ENCODE results near the gene SPRR2B.
"Not testable (repeated sequence)": the region's sequence is repeated elsewhere in the genome, so short reads cannot be mapped to it uniquely, and the experiment has no call there.

Gene SPRR2B

GRCh38 chr1:153071511-153071910 is at the start of gene SPRR2B:
TSS of gene SPRR2B (minus strand) at chr1:153071611. CDS start at chr1:153070839, 772 bp downstream.
- DNase-seq = no peak

- DNase-seq = no peak
Observed at GRCh38 chr1:153120945-153121344, 49.5 kb upstream of the SPRR2B start.

GRCh38 chr1:153119491-153119971 is 48.1 kb upstream of the SPRR2B start:
- no peak for DNase-seq

GRCh38 chr1:153115264-153115663 is 43.9 kb upstream of the SPRR2B start:
- not testable (repeated sequence) for DNase-seq

- DNase-seq = no peak
Observed at GRCh38 chr1:153113416-153113815, 42.0 kb upstream of the SPRR2B start, which contains the start of gene SPRR2F. TSS of gene SPRR2F (minus strand) at chr1:153113516. CDS start at chr1:153112733, 783 bp downstream.

GRCh38 chr1:153112454-153112853 is 41.0 kb upstream of the SPRR2B start:
- not testable (repeated sequence) for DNase-seq

- DNase-seq = no peak
Observed at GRCh38 chr1:153100245-153100644, 28.8 kb upstream of the SPRR2B start.

GRCh38 chr1:153099461-153100045 is 28.1 kb upstream of the SPRR2B start:
- DNase-seq = no peak

GRCh38 chr1:153095764-153096163 is 24.4 kb upstream of the SPRR2B start:
- DNase-seq = no peak

GRCh38 chr1:153094426-153094825 is 23.0 kb upstream of the SPRR2B start, which contains the start of gene SPRR2E:
TSS of gene SPRR2E (minus strand) at chr1:153094526. CDS start at chr1:153093751, 775 bp downstream.
- DNase-seq = no peak

- no peak for DNase-seq
Observed at GRCh38 chr1:153087652-153088051, 16.2 kb upstream of the SPRR2B start.

GRCh38 chr1:153081736-153082135 is 10.3 kb upstream of the SPRR2B start:
- no peak for DNase-seq

GRCh38 chr1:153072806-153073726 is 1.7 kb upstream of the SPRR2B start:
- DNase-seq = no peak

- DNase-seq = no peak
Observed at GRCh38 chr1:153070243-153070642, 1.2 kb downstream of the SPRR2B start.

GRCh38 chr1:153058826-153059784 is 12.3 kb downstream of the SPRR2B start:
- DNase-seq = no peak

GRCh38 chr1:153058154-153058553 is 13.3 kb downstream of the SPRR2B start:
- DNase-seq = no peak

- no peak for DNase-seq
Observed at GRCh38 chr1:153057375-153057774, 14.0 kb downstream of the SPRR2B start, which contains the start of gene SPRR2A. TSS of gene SPRR2A (minus strand) at chr1:153057512. CDS start at chr1:153056735, 777 bp downstream.

GRCh38 chr1:153056111-153056510 is 15.3 kb downstream of the SPRR2B start:
- DNase-seq = not testable (repeated sequence)

GRCh38 chr1:153049211-153049610 is 22.2 kb downstream of the SPRR2B start:
- no peak for DNase-seq

GRCh38 chr1:153040950-153041631 is 30.3 kb downstream of the SPRR2B start, which contains the start of gene SPRR2D:
TSS of gene SPRR2D (minus strand) at chr1:153041120. CDS start at chr1:153040346, 774 bp downstream.
- DNase-seq = no peak

- DNase-seq = no peak
Observed at GRCh38 chr1:153035211-153035610, 36.2 kb downstream of the SPRR2B start.

Data from activated CD8-positive, alpha-beta memory T cell treated with anti-CD3 and anti-CD28 coated beads, Interleukin-2, amount 50 U/mL, for 4 hours (primary cell).